NCI-H1048 (cell line): ENCODE results near the gene DNPEP.
"Not testable (repeated sequence)": the region's sequence is repeated elsewhere in the genome, so short reads cannot be mapped to it uniquely, and the experiment has no call there.

Source experiments
- DNase-seq: peaks from one replicate; lab custom pipeline; 2025; lab: John Stamatoyannopoulos, UW

DNPEP gene

DNA sequence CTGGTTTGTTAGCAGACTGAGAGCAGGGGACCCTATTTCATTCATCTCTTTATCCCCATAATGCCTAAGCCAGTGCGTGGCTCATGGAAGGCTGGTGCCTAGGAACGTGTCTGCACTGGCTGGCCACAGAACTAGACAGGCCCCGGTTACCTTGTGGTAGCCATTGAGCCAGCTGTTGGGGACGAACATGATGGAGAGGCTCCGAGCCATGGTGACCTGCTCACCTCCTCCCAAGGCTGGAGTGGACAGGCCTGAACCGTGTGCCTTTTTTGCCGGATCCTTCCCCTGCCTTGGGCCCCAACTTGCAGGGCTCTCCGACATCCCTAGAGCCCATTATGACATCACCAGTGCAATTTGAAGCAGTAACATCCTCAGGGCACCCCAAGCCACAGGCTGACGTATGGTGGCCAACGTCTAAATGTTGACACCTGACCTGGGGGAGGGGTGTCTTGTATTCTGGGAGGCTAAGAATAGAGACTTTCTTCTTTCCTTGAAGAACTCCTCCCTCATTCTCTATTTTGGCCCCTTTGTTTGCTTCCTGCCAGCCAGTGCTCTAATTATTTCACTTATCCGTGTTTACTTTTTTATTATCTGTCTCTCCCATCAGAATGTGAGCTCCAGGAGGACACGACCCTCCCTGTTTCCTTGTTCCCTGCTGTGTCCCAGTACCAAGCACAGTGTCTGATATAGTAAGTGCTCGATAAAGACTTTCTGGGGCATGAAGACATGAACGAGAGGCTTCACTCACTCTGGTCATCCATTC is 12.2 kb upstream of the DNPEP start:
- DNase-seq: no peak

- no peak for DNase-seq
Observed at GRCh38 chr2:219398721-219399363, 11.1 kb upstream of the DNPEP start.

- DNase-seq: no peak
Observed at GRCh38 chr2:219396863-219397457, 9.2 kb upstream of the DNPEP start.

DNA sequence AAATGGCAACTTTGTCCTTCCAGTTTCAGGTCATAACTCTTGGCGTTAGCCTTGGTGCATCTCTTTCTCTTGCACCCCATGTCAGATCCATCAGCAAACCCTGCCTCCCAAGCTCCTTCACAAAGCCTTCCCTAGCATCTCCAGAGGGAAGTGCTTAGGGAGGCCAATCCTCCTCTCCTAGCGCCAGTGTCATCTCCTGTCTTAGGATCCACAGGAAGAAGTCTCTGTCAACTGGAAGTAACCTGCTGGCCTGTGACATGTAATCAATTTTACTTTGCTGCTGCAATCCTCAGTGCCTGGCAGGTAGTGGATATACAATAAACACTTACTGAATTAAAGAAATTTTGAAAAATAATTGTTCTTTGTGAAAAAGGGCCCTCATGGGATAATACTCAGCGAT is 7.9 kb upstream of the DNPEP start:
- no peak for DNase-seq

- not testable (repeated sequence) for DNase-seq
Observed at GRCh38 chr2:219395056-219395455, 7.3 kb upstream of the DNPEP start.

DNA sequence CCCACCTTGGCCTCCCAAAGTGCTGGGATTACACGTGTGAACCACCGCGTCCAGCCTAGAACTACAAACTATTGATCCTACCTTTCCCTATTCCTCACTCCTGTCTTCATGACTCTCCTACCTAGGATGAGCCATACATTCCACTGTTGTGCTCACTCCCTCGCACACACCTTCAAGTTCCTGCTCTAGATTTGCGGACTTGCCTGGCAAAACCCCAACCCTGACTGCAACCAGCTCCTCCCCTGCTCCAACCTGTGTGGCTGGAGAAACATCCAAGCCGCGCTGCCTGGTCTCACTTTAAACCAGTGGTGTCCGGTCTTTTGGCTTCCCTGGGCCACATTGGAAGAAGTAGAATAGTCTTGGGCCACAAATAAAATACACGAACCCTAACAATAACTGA is 5.0 kb upstream of the DNPEP start:
- no peak for DNase-seq

- no peak for DNase-seq
Observed at GRCh38 chr2:219388907-219389156, 1.1 kb upstream of the DNPEP start.

DNA sequence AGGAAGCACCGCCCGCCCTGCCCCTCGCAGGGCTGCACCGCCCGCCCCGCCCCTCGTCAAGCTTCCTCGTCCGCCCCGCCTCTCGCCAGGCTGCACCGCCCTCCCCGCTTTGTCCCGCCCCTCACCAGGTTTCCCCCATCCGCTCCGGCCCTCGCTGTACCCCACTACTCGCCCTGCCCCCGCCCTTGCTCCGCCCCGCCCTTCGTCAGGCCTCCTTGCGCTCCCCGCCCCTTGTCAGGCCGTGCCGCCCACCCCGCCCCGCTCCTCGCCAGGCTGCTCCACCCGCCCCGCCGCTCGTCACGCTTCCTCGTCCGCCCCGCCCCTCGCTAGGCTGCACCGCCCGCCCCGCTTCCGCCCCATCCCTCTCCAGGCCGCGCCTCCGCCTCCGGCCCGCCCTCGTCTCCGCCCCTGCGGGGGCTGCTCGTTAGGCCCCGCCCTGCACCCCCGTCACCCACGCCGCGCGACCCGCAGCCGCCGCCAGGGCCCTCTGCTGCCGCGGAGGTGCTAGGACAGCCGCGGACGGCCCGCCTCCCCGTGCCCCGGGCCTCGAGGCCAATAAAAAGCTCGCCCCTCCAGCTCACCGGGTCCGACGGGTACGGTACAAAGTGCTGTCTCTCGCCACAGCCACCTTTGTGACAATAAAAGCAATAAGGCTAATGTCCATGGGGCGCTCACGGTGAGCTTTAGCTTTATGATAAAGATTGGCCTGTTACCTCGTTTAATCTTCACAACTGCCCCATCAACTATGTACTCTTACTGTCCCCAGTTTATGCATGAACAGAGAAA is 602 bp upstream of the DNPEP start:
- peak; percentile 83 for DNase-seq

DNA sequence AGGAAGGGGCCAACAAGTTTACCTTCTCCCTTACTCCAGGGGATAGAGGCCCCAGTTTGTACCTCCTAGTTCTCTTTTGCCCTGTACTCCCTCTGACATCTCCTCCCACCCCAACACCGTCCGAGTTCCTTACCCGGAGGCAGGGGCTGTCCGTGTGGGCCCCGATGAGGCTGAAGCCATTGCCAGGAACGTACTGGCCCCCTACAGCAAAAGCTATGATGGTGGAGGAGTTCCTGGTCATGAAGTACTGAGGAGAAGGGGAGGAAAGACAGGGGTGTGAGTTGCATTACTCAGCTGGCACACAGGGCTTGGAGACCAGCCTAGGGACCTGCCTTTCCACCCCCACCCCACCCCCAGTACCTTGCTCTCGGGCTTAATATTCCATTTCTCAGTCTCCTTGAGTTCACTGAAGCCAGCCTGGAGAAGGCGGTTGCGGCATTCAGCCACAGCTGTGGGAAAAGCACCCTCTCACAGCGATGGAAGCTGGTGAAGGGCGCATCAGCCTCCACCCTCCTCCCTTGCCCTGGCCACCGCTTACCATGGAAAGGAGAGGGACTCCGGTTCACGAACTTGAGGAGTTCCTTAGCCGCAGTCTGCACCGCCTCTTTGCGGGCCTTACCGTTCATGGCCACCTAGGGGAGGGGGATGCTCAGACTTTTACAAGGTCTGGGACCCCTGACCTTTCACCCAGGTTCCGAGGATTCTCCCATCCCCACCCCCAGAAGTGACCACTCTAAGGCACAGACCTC is 1.0 kb downstream of the DNPEP start:
- DNase-seq: no peak

- DNase-seq: no peak
Observed at GRCh38 chr2:219385958-219386520, 1.7 kb downstream of the DNPEP start.

- DNase-seq: no peak
Observed at GRCh38 chr2:219384859-219385258, 2.9 kb downstream of the DNPEP start.

DNA sequence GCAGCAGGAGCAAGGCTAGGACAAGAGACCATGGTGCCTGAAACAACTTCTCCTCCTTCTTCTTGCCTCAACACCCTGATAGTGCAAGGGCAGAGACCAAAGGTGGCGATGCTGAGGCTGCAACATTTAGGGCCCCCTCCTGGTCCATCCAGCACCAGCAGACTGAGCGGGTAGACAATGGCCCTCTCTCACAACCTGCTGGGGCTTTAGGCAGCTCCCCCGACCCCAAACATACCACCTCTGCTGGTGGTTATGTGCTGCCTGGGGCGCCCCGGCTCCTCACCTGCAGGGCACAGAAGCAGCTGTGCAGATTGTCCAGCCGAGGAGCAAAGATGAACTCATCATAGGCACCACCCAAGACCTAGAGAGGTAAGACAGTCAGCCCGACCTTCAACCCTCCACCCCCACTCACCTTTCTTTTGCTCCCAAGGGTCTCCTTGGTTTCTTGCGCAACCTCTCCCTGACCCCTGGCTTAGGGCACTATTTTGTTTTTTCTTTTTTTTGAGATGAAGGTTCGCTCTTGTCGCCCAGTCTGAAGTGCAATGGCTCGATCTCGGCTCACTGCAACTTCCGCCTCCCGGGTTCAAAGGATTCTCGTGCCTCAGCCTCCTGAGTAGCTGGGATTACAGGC is 3.5 kb downstream of the DNPEP start:
- no peak for DNase-seq

GRCh38 chr2:219381448-219381847 is 6.3 kb downstream of the DNPEP start:
- no peak for DNase-seq

- DNase-seq: no peak
Observed at GRCh38 chr2:219380926-219381325, 6.8 kb downstream of the DNPEP start.

DNA sequence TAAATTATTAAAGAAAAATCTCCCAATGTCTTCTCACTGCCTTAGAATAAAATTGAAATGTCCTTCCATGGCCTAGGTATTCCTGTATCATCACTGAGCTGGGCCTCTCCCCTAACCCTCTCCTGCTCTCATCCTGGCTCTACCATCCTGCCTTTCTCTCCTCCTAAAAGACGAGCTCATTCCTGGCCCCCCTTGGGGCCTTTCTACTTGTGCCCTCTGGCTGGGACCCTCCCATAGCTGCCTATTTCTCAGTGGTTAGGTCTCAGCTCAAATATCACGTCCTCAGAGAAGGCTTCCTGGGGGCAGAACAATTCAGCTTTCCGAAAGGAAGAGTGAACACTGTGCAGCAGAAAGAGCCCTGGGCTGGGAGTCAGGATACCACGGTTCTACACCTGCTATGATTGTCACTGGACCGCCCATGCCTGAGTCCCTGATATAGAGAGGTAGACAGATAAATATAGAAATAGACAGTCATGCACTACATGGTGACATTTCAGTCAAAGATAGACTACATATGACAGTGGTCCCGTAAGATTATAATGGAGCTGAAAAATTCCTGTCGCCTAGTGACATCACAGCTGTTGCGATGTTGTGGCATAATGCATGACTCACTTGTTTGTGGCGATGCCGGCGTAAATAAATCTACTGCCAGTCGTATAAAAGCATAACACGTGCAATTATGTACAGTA is 9.4 kb downstream of the DNPEP start:
- DNase-seq: no peak

GRCh38 chr2:219369447-219369861 is 18.3 kb downstream of the DNPEP start:
- no peak for DNase-seq

GRCh38 chr2:219368690-219369191 is 19.0 kb downstream of the DNPEP start:
- DNase-seq: no peak

DNA sequence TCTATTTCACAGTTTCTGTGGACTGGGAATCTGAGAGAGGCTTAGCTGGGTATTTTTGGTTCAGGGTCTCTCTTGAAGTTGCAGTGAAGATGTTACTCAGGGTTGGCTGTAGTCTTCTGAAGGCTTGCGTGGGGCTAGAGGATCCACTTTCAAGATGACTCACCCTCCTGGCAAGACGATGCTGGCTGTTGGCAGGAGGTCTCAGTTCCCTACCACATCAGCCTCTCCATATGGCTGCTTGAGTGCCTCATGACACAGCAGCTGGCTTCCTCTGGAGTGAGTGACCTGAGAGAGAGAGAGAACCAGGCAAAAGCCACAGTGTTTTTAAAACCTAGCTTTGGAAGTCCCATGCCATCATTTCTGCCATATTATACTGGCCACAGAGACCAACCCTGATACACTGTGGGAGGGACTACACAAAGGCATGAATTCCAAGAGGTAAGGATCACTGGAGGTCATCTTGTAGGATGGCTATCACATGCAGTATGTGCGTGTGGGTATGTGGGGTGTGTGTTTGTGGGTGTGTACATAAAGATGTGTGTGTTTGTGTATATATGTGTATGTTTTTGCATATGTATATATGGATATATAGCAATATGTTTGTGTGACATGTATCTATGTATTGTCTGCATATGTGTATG is 25.1 kb downstream of the DNPEP start:
- DNase-seq: no peak

GRCh38 chr2:219362072-219362471 is 25.6 kb downstream of the DNPEP start:
- DNase-seq: no peak
